Parathyroid adenoma (tissue), 2 donors: ENCODE data around the gene SPTBN5.
A peak's percentile ranks its signal among the peaks of the same experiment; 100 is the strongest.

ENCODE experiments used
- H2AFZ ChIP-seq: fragments of 300-600 bp; sonication (generic); one replicate; pipeline ENCODE4 v1.7.0; 2017; ENCODE audit warnings: antibody characterized with exemption, mild to moderate bottlenecking
- H3K27ac ChIP-seq: fragments of 300-600 bp; sonication (generic); one replicate; pipeline ENCODE4 v1.7.0; 2017
- H3K27me3 ChIP-seq: fragments of 300-600 bp; sonication (generic); one replicate; pipeline ENCODE4 v1.7.0; 2017; ENCODE audit warnings: low read length; ENCODE audit not compliant: control insufficient read depth, insufficient read depth
- H3K36me3 ChIP-seq: fragments of 300-600 bp; sonication (generic); one replicate; pipeline ENCODE4 v1.7.0; 2017; ENCODE audit warnings: low read length; ENCODE audit not compliant: control insufficient read depth, insufficient read depth
- H3K4me1 ChIP-seq: fragments of 300-600 bp; sonication (generic); one replicate; pipeline ENCODE4 v1.7.0; 2017; ENCODE audit warnings: control low read depth
- H3K4me2 ChIP-seq: fragments of 300-600 bp; sonication (generic); one replicate; pipeline ENCODE4 v1.7.0; 2017; ENCODE audit warnings: low read length
- H3K4me3 ChIP-seq: fragments of 300-600 bp; sonication (generic); one replicate; pipeline ENCODE4 v1.7.0; 2017; ENCODE audit warnings: low read depth, low read length
- H3K79me2 ChIP-seq: fragments of 300-600 bp; sonication (generic); one replicate; pipeline ENCODE4 v1.7.0; 2017; ENCODE audit warnings: control low read depth
- H3K9ac ChIP-seq: fragments of 300-600 bp; sonication (generic); one replicate; pipeline ENCODE4 v1.7.0; 2017; ENCODE audit warnings: mild to moderate bottlenecking
- H3K9me3 ChIP-seq: fragments of 300-600 bp; sonication (generic); one replicate; pipeline ENCODE4 v1.7.0; 2017; ENCODE audit warnings: low read length; ENCODE audit not compliant: control insufficient read depth
- CTCF ChIP-seq: fragments of 300-600 bp; sonication (generic); IDR thresholded peaks from one replicate; pipeline ENCODE4 v1.7.0; 2017; ENCODE audit warnings: antibody characterized with exemption, mild to moderate bottlenecking
- donor health status: primary hyperparathyroidism.

SPTBN5 gene

GRCh38 chr15:41895957-41896356 lies 2.1 kb upstream of the SPTBN5 start:
- no peak overlapping the region for H2AFZ ChIP-seq
- no peak for TF ChIP-seq CTCF
- no peaks in the 10 kb centered on the region for H3K4me1 ChIP-seq

GRCh38 chr15:41895491-41895890 lies 1.6 kb upstream of the SPTBN5 start:
- H3K4me2 ChIP-seq: no peak overlapping the region
- H3K27ac ChIP-seq: no peak overlapping the region
- no peak overlapping the region for H3K4me3 ChIP-seq
- H2AFZ ChIP-seq: no peak overlapping the region
- no peaks in the 10 kb centered on the region for H3K36me3 ChIP-seq
- no peaks in the 10 kb centered on the region for H3K79me2 ChIP-seq
- no peaks in the 10 kb centered on the region for H3K9me3 ChIP-seq
- no peaks in the 10 kb centered on the region for H3K4me1 ChIP-seq
- H3K27me3 ChIP-seq: no peaks in the 10 kb centered on the region
- H3K9ac ChIP-seq: no peak overlapping the region
- no peak for TF ChIP-seq CTCF

More at GRCh38 chr15:41895957-41896356, 2.1 kb upstream of the SPTBN5 start:
- H3K36me3 ChIP-seq: no peaks in the 10 kb centered on the region
- no peaks in the 10 kb centered on the region for H3K9me3 ChIP-seq
- H3K4me2 ChIP-seq: no peak overlapping the region
- no peak overlapping the region for H3K4me3 ChIP-seq
- H3K27me3 ChIP-seq: no peaks in the 10 kb centered on the region
- H3K27ac ChIP-seq: no peak overlapping the region
- H3K79me2 ChIP-seq: no peaks in the 10 kb centered on the region
- H3K9ac ChIP-seq: no peak overlapping the region

- no peaks in the 10 kb centered on the region for H3K36me3 ChIP-seq
- H2AFZ ChIP-seq: no peak overlapping the region
- H3K4me3 ChIP-seq: no peak overlapping the region
- H3K9me3 ChIP-seq: no peaks in the 10 kb centered on the region
- no peaks in the 10 kb centered on the region for H3K4me1 ChIP-seq
- no peak overlapping the region for H3K9ac ChIP-seq
- peak overlapping the region; percentile 22 for H3K4me2 ChIP-seq
- no peak for TF ChIP-seq CTCF
- no peaks in the 10 kb centered on the region for H3K27me3 ChIP-seq
- no peak overlapping the region for H3K27ac ChIP-seq
- no peaks in the 10 kb centered on the region for H3K79me2 ChIP-seq
Observed at GRCh38 chr15:41894791-41895463, 1.1 kb upstream of the SPTBN5 start.

- Histone ChIP-seq H3K36me3 (no peaks in the 10 kb centered on the region), H3K27ac (no peak overlapping the region), H2AFZ (no peak overlapping the region), H3K4me1 (no peaks in the 10 kb centered on the region), H3K27me3 (no peaks in the 10 kb centered on the region), H3K4me3 (no peak overlapping the region), H3K9ac (no peak overlapping the region), H3K79me2 (no peaks in the 10 kb centered on the region), H3K9me3 (no peaks in the 10 kb centered on the region), H3K4me2 (peak overlapping the region; percentile 22)
- TF ChIP-seq CTCF: no peak
Observed at GRCh38 chr15:41894251-41894790, 468 bp upstream of the SPTBN5 start.
